Spleen (tissue), 11 donors: ENCODE measurements around the gene BOK. TPM values are rescaled to one million over a fixed set of nuclear protein-coding genes. Genes with fewer than 3 reads are reported as not detected.
"Not testable (repeated sequence)": the region's sequence is repeated elsewhere in the genome, so short reads cannot be mapped to it uniquely, and the experiment has no call there.

Source experiments
- DNase-seq: peaks from one replicate; pipeline ENCODE4 v3.0.0-alpha.2; 2020
- H3K27ac ChIP-seq, 8 donors: fragments of 200-600 bp; sonication (generic) in 7 of 8; 1 replicate in 4 of 8; 2 replicates in 4 of 8; pipeline versions ENCODE4 v1.5.0 to v1.8.0; 2016 to 2021; ENCODE audit warnings: inconsistent platforms in 4 of 8, mild to moderate bottlenecking in 4 of 8, moderate library complexity in 1 of 8
- H3K27me3 ChIP-seq, 7 donors: fragments of 200-600 bp; sonication (generic) in 6 of 7; replicated peaks in 1 of 7; 1 replicate in 4 of 7; 2 replicates in 3 of 7; pipeline versions ENCODE4 v1.5.0 to v1.8.0; 2016 to 2021; ENCODE audit warnings: inconsistent platforms in 3 of 7, mild to moderate bottlenecking in 1 of 7
- H3K36me3 ChIP-seq, 6 donors: fragments of 200-600 bp; sonication (generic) in 5 of 6; 1 replicate in 4 of 6; 2 replicates in 2 of 6; pipeline versions ENCODE4 v1.5.0 to v1.8.0; 2016 to 2021; ENCODE audit warnings: inconsistent platforms in 2 of 6
- H3K4me1 ChIP-seq, 6 donors: fragments of 200-600 bp; sonication (generic) in 5 of 6; 1 replicate in 3 of 6; 2 replicates in 3 of 6; pipeline versions ENCODE4 v1.5.0 to v1.8.0; 2016 to 2021; ENCODE audit warnings: inconsistent platforms in 3 of 6
- H3K4me3 ChIP-seq, 8 donors: fragments of 200-600 bp; sonication (generic) in 7 of 8; 1 replicate in 4 of 8; 2 replicates in 4 of 8; pipeline versions ENCODE4 v1.5.0 to v1.8.0; 2016 to 2021; ENCODE audit warnings: inconsistent platforms in 4 of 8, mild to moderate bottlenecking in 4 of 8, moderate library complexity in 2 of 8
- H3K9me3 ChIP-seq, 8 donors: fragments of 200-600 bp; sonication (generic) in 7 of 8; 1 replicate in 4 of 8; 2 replicates in 4 of 8; pipeline versions ENCODE4 v1.5.0 to v1.8.0; 2016 to 2021; ENCODE audit warnings: inconsistent platforms in 4 of 8
- POLR2A ChIP-seq, 3 donors: fragments of 450-650 bp; IDR thresholded peaks; one replicate each; pipeline ENCODE4 v1.5.1; 2017; ENCODE audit warnings: antibody characterized with exemption in 3 of 3, mild to moderate bottlenecking in 1 of 3
- POLR2AphosphoS5 ChIP-seq, 3 donors: sonication (generic); formaldehyde crosslinking; IDR thresholded peaks; one replicate each; pipeline ENCODE4 v1.5.1; 2017; ENCODE audit warnings: antibody characterized with exemption in 3 of 3
- whole genome bisulfite sequencing, 5 donors: extraction: QIAGEN DNeasy Blood & Tissue Kit in 3 of 5; methylation state at CpG; one replicate each; pipeline versions ENCODE4 v1.1.5 to v1.1.7; 2013 to 2018; 5-methylcytosine and 5-hydroxymethylcytosine counted together
- intact Hi-C: fragments of 100-400 bp; cut with DNase I; formaldehyde crosslinking; loops from one replicate; pipeline ENCODE4 v1.15.0; 2023; ENCODE audit warnings: low total_unique reads
- polyA plus RNA-seq, 3 donors: library from polyadenylated mRNA; stranded (reverse); fragments of 200-250 nt; gene quantifications; one replicate each; pipeline ENCODE4 v1.2.1, GENCODE V29; 2013
- total RNA-seq, 7 donors: library from RNA; depleted of rRNA in 3 of 7; stranded (reverse); fragments of >200 nt in 3 of 7; fragmentation: NEBNext Ultra II Directional in 4 of 7; extraction: Animal tissue kit (Norgen Biotek cat#: 25700) in 4 of 7; gene quantifications; one replicate each; pipeline versions ENCODE4 v1.1.0 to v1.2.1, GENCODE V29; 2016 to 2021
- TF ChIP-seq, protein P1 (sequence below), 11 experiments: fragments of 200-600 bp in 7 of 11; fragments of 450-650 bp in 4 of 11; sonication (generic) in 4 of 11; IDR thresholded peaks in 8 of 11; conservative IDR thresholded peaks in 3 of 11; 1 replicate in 7 of 11; 2 replicates in 4 of 11; pipeline versions ENCODE4 v1.4.0 to v1.8.0; 2016 to 2021; ENCODE audit warnings: antibody characterized with exemption in 11 of 11, inconsistent platforms in 4 of 11, mild to moderate bottlenecking in 1 of 11
- donor health status: healthy with polysubstance abuse.
- donor health status: DM: no; HTN: no; CAD: no; lungs with moderate emphysema.
- donor health status: DM: no; HTN: no; CAD: no.
- donor health status: Bipolar disorder and iron deficiency.
- donor health status: healthy.
- donor health status: DM: no; HTN: no; CAD: no.
- donor health status: DM: yes; HTN: yes; CAD: no.

The BOK gene
- total and polyA plus RNA-seq, 10 donors = 3.0 to 19.4 (median 7.5) TPM

DNA sequence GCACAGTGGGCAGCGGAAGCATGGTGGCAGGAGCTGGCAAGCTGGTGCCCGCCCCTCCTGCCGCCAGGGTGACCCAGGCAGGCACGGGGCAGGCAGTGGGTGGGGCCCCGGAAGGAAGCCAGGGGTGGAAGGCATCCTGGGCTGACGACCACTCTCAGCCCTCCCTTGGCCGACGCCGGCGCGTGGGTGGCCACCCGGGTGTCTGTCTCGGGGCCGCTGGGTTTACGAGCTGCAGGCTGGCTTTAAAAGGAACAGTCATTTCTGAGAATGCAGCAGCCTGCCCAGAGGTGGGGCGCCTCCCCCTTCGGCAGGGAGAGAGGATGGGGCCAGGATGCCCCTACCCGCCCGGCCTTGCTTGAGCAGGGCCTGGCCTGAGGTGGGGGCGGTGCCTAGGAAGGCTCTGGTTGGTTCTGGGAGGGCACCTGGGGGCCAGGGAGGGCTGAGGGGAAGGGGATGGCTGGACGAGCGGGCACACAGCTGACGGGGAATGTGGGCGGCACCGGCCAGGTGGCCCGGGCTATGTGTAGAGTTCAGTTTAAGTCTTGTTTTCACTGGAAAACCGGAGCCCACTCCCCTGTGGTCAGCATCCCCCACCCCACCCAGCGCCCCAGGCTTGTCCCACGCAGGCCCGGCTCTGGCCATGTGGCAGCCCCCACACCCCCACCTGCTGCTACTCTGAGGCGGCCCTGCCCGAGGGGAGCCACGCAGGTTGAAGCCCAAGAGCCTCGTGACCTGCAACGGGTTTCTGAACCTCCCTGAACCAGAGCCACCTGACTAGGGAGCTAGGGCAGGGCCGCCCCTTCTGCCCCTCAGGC, 6.3 kb downstream of the BOK start:
- H3K27ac ChIP-seq = peak overlapping the region in 2 of 8 donors; percentile 30 to 42
- TF ChIP-seq POLR2A (IDR thresholded peaks at IDR 0.05) (no peak), POLR2AphosphoS5 (IDR thresholded peaks at IDR 0.05) (peak in 1 of 3 donors; percentile 50)
- intact Hi-C loops = no loop called here
- H3K4me1 ChIP-seq = peaks cover 0 to 51% (median 24%) of the 10 kb centered on the region in 6 donors
- no peaks in the 10 kb centered on the region for H3K36me3 ChIP-seq
- peaks cover 0 to 18% (median 8%) of the 10 kb centered on the region in 7 donors for H3K27me3 ChIP-seq
- peak; percentile 74 for DNase-seq
- H3K4me3 ChIP-seq = no peak overlapping the region
- 64 to 87% (median 76%) methylated on average over 8 to 36 of the region's 36 CpGs for WGBS, 5 donors
- H3K9me3 ChIP-seq = no peaks in the 10 kb centered on the region

DNA sequence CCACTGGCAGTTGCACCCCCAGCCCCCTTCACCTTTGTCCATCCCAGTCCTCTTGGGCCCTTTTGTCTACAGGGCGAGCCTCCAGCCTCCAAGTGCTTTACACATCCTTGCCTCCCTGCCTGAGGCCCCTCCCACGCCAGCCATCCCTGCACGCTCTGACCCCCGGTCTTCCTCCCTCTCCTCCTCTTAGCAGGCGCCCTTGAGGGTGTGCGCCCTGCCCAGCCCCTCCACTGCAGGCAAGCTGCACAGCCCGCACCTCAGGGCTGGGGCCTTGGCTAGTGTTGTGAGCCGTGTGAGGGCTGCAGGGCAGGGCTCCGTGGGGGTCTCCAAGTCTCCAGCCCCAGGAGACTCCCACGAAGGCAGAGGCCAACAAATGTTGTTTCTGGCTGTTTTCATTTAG, 6.9 kb downstream of the BOK start:
- Histone ChIP-seq H3K27me3 (peaks cover 0 to 12% (median 2%) of the 10 kb centered on the region in 7 donors), H3K9me3 (no peaks in the 10 kb centered on the region), H3K36me3 (no peaks in the 10 kb centered on the region), H3K4me3 (no peak overlapping the region), H3K4me1 (peaks cover 0 to 45% (median 20%) of the 10 kb centered on the region in 6 donors), H3K27ac (no peak overlapping the region)
- 66 to 77% (median 70%) methylated on average over 8 to 10 of the region's 10 CpGs for WGBS, 5 donors
- TF ChIP-seq, protein P1, sequence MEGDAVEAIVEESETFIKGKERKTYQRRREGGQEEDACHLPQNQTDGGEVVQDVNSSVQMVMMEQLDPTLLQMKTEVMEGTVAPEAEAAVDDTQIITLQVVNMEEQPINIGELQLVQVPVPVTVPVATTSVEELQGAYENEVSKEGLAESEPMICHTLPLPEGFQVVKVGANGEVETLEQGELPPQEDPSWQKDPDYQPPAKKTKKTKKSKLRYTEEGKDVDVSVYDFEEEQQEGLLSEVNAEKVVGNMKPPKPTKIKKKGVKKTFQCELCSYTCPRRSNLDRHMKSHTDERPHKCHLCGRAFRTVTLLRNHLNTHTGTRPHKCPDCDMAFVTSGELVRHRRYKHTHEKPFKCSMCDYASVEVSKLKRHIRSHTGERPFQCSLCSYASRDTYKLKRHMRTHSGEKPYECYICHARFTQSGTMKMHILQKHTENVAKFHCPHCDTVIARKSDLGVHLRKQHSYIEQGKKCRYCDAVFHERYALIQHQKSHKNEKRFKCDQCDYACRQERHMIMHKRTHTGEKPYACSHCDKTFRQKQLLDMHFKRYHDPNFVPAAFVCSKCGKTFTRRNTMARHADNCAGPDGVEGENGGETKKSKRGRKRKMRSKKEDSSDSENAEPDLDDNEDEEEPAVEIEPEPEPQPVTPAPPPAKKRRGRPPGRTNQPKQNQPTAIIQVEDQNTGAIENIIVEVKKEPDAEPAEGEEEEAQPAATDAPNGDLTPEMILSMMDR (IDR thresholded peaks at IDR 0.05 in 8 of 11, conservative IDR thresholded peaks at IDR 0.05 in 3 of 11) = no peak
- TF ChIP-seq POLR2A (IDR thresholded peaks at IDR 0.05) (no peak), POLR2AphosphoS5 (IDR thresholded peaks at IDR 0.05) (peak in 1 of 3 donors; percentile 17)
- intact Hi-C loops = no loop called here
- DNase-seq = peak; percentile 58

DNA sequence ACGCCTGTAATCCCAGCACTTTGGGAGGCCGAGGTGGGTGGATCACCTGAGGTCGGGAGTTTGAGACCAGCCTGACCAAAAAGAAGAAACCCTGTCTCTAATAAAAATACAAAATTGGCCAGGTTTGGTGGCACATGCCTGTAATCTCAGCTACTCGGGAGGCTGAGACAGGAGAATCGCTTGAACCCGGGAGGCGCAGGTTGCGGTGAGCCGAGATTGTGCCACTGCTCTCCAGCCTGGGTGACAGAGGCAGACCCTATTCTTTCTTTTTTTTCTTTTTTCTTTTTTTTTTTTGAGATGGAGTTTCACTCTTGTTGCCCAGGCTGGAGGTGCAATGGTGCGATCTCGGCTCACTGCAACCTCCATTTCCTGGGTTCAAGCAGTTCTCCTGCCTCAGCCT, 7.5 kb downstream of the BOK start:
- H3K9me3 ChIP-seq, intact Hi-C loops, H3K27ac ChIP-seq, H3K36me3 ChIP-seq, H3K27me3 ChIP-seq, H3K4me3 ChIP-seq: not testable (repeated sequence)
- DNase-seq = peak; percentile 8
- 90 to 97% (median 94%) methylated on average over 11 of the region's 11 CpGs for WGBS, 5 donors
- H3K4me1 ChIP-seq = peaks cover 0 to 39% (median 17%) of the 10 kb centered on the region in 6 donors

DNA sequence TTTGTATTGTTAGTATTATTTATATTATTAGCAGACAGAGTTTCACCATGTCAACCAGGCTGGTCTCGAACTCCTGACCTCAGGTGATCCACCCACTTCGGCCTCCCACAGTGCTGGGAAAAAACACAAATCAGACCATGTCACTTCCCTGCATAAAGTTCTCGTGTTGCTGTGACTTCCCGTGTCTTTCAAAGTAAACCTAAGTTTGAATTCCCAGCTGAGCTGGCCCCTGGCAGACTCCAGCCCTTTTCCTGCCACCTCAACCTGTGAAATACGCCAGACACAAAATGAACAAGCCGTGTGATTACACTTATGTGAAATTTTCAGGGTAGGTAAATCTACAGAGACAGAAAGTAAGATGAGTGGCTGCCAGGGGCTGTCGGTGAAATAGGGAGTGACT, 7.9 kb downstream of the BOK start:
- H3K4me1 ChIP-seq = peaks cover 0 to 37% (median 17%) of the 10 kb centered on the region in 6 donors
- TF ChIP-seq POLR2AphosphoS5 (IDR thresholded peaks at IDR 0.05) (no peak), POLR2A (IDR thresholded peaks at IDR 0.05) (no peak)
- TF ChIP-seq, protein P1 (IDR thresholded peaks at IDR 0.05 in 8 of 11, conservative IDR thresholded peaks at IDR 0.05 in 3 of 11) = no peak
- intact Hi-C loops = no loop called here

DNA sequence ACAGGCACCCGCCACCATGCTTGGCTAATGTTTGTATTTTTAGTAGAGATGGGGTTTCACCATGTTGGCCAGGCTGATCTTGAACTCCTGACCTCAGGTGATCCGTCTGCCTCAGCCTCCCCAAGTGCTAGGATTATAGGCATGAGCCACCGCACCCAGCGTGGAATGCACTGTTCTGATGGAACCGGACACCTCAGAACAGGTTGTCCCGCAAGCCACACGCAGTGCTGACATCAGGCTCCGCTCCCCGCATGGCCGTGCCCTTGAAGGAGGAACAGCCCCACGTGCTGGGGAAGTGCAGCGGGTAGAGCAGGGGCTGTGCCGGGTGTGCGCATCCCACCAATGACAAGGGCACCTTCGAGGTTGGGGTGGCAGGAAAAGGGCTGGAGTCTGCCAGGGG, 8.7 kb downstream of the BOK start:
- H3K27me3 ChIP-seq, H3K4me3 ChIP-seq, H3K9me3 ChIP-seq, intact Hi-C loops: not testable (repeated sequence)
- TF ChIP-seq POLR2AphosphoS5 (IDR thresholded peaks at IDR 0.05) = peak in 1 of 3 donors; percentile 40
- Histone ChIP-seq H3K36me3 (peaks cover 0 to 12% (median 0%) of the 10 kb centered on the region in 6 donors), H3K4me1 (peaks cover 0 to 33% (median 17%) of the 10 kb centered on the region in 6 donors), H3K27ac (peak overlapping the region in 1 of 8 donors; percentile 36)
- DNase-seq = peak; percentile 62
- WGBS, 5 donors = 72 to 83% (median 80%) methylated on average over 4 to 15 of the region's 15 CpGs

More for the DNA sequence above, 7.9 kb downstream of the BOK start:
- DNase-seq = peak; percentile 17
- 76 to 84% (median 80%) methylated on average over 7 of the region's 7 CpGs for WGBS, 5 donors
- no peak overlapping the region for H3K4me3 ChIP-seq
- no peaks in the 10 kb centered on the region for H3K9me3 ChIP-seq
- H3K36me3 ChIP-seq = peaks cover 0 to 4% (median 0%) of the 10 kb centered on the region in 6 donors
- no peak overlapping the region for H3K27ac ChIP-seq
- H3K27me3 ChIP-seq = peaks cover 0 to 3% (median 0%) of the 10 kb centered on the region in 7 donors
